WTC11 (cell line): Measurements from ENCODE around the gene TCTN2. TPM values are rescaled to one million over a fixed set of nuclear protein-coding genes. Genes with fewer than 3 reads are reported as not detected.

ENCODE experiments used
- ATAC-seq: fragments of 200-7000 bp; cut with Tn5 transposase; 2 replicates; pipeline ENCODE4 v1.10.0; 2021; ENCODE audit warnings: mild to moderate bottlenecking, moderate library complexity
- CTCF ChIA-PET: fragments of 300-600 bp; sonication (Branson Sonifier 250); formaldehyde crosslinking; loops from one replicate; lab custom pipeline; 2021; ENCODE audit warnings: antibody characterized with exemption; lab: Charles Lee
- POLR2A ChIA-PET: fragments of 350-600 bp; sonication (Branson Sonifier 250); formaldehyde crosslinking; loops from one replicate; lab custom pipeline; 2021; ENCODE audit warnings: antibody characterized with exemption; lab: Charles Lee
- DNase-seq: peaks from one replicate; pipeline ENCODE4 v3.0.0; 2021; ENCODE audit warnings: low spot score
- H3K27ac Mint-ChIP-seq: 2 replicates; pipeline ENCODE4 v1.8.0; 2021; ENCODE audit warnings: mixed read lengths
- H3K27me3 Mint-ChIP-seq: 2 replicates; pipeline ENCODE4 v1.8.0; 2021; ENCODE audit warnings: low read depth, mild to moderate bottlenecking, moderate library complexity, mixed read lengths
- H3K36me3 Mint-ChIP-seq: 2 replicates; pipeline ENCODE4 v1.8.0; 2021; ENCODE audit warnings: mixed read lengths
- H3K4me1 Mint-ChIP-seq: 2 replicates; pipeline ENCODE4 v1.8.0; 2022; ENCODE audit warnings: mixed read lengths
- H3K4me3 Mint-ChIP-seq: 2 replicates; pipeline ENCODE4 v1.8.0; 2021; ENCODE audit warnings: mild to moderate bottlenecking, moderate library complexity, mixed read lengths
- H3K9me3 Mint-ChIP-seq: 2 replicates; pipeline ENCODE4 v1.8.0; 2021; ENCODE audit warnings: mixed read lengths
- AR ChIP-seq: fragments of 250-450 bp; sonication (Bioruptor Pico); IDR thresholded peaks from 2 replicates; pipeline ENCODE4 v1.9.0; 2021; ENCODE audit warnings: mild to moderate bottlenecking
- ATF6 ChIP-seq: sonication (generic); formaldehyde crosslinking; IDR thresholded peaks from 2 replicates; pipeline ENCODE4 v1.8.1; 2023; ENCODE audit warnings: mild to moderate bottlenecking, missing genetic modification reagents
- EMX1 ChIP-seq: fragments of 250-450 bp; sonication (Bioruptor Pico); IDR thresholded peaks from 2 replicates; pipeline ENCODE4 v1.8.0; 2021; ENCODE audit warnings: mild to moderate bottlenecking
- ETV6 ChIP-seq: sonication (generic); formaldehyde crosslinking; IDR thresholded peaks from 2 replicates; pipeline ENCODE4 v1.8.1; 2022; ENCODE audit warnings: mild to moderate bottlenecking, missing genetic modification reagents
- FOXJ3 ChIP-seq: sonication (generic); formaldehyde crosslinking; IDR thresholded peaks from 2 replicates; pipeline ENCODE4 v1.9.0; 2021; ENCODE audit warnings: missing genetic modification reagents, mild to moderate bottlenecking, borderline replicate concordance
- FOXP1 ChIP-seq: sonication (generic); formaldehyde crosslinking; IDR thresholded peaks from 2 replicates; pipeline ENCODE4 v1.8.0; 2022; ENCODE audit warnings: missing genetic modification reagents, mild to moderate bottlenecking, moderate library complexity, borderline replicate concordance
- GABPB1 ChIP-seq: sonication (generic); formaldehyde crosslinking; IDR thresholded peaks from 2 replicates; pipeline ENCODE4 v1.8.1; 2023; ENCODE audit warnings: mild to moderate bottlenecking, missing genetic modification reagents
- IRF1 ChIP-seq: sonication (generic); formaldehyde crosslinking; IDR thresholded peaks from 2 replicates; pipeline ENCODE4 v1.8.0; 2023; ENCODE audit warnings: missing genetic modification reagents
- MYBL2 ChIP-seq: sonication (generic); formaldehyde crosslinking; IDR thresholded peaks from 2 replicates; pipeline ENCODE4 v1.8.1; 2023; ENCODE audit warnings: mild to moderate bottlenecking, moderate library complexity, missing genetic modification reagents
- PREB ChIP-seq: sonication (generic); formaldehyde crosslinking; IDR thresholded peaks from 2 replicates; pipeline ENCODE4 v1.8.1; 2022; ENCODE audit warnings: mild to moderate bottlenecking, missing genetic modification reagents, moderate library complexity, borderline replicate concordance
- RELA ChIP-seq: sonication (generic); formaldehyde crosslinking; IDR thresholded peaks from 2 replicates; pipeline ENCODE4 v1.8.1; 2022; ENCODE audit warnings: missing genetic modification reagents, mild to moderate bottlenecking, borderline replicate concordance
- RORB ChIP-seq: fragments of 250-450 bp; sonication (Bioruptor Pico); IDR thresholded peaks from 2 replicates; pipeline ENCODE4 v1.9.0; 2021; ENCODE audit warnings: mild to moderate bottlenecking
- SP1 ChIP-seq: sonication (generic); formaldehyde crosslinking; conservative IDR thresholded peaks from 2 replicates; pipeline ENCODE4 v1.8.1; 2022; ENCODE audit warnings: missing genetic modification reagents
- ZNF232 ChIP-seq: sonication (generic); formaldehyde crosslinking; IDR thresholded peaks from 2 replicates; pipeline ENCODE4 v1.8.0; 2022; ENCODE audit warnings: mild to moderate bottlenecking, missing genetic modification reagents
- ZNF263 ChIP-seq: sonication (generic); formaldehyde crosslinking; IDR thresholded peaks from 2 replicates; pipeline ENCODE4 v1.8.1; 2022; ENCODE audit warnings: low read depth, mild to moderate bottlenecking, moderate library complexity, missing genetic modification reagents
- ZNF317 ChIP-seq: sonication (generic); formaldehyde crosslinking; IDR thresholded peaks from 2 replicates; pipeline ENCODE4 v1.8.1; 2023; ENCODE audit warnings: low read depth, mild to moderate bottlenecking, moderate library complexity, missing genetic modification reagents, borderline replicate concordance
- ZNF416 ChIP-seq: fragments of 250-450 bp; sonication (Bioruptor Pico); IDR thresholded peaks from 2 replicates; pipeline ENCODE4 v1.9.0; 2021; ENCODE audit warnings: mild to moderate bottlenecking, inconsistent platforms
- ZNF671 ChIP-seq: fragments of 250-450 bp; sonication (Bioruptor Pico); IDR thresholded peaks from 2 replicates; pipeline ENCODE4 v1.8.0; 2021; ENCODE audit warnings: mild to moderate bottlenecking
- total RNA-seq: library from RNA; stranded (reverse); gene quantifications from 3 replicates; pipeline ENCODE4 v1.2.3, GENCODE V29; 2021
- TF ChIP-seq, protein P1 (sequence below): sonication (generic); formaldehyde crosslinking; IDR thresholded peaks from 2 replicates; pipeline ENCODE4 v1.8.1; 2022; ENCODE audit warnings: missing genetic modification reagents, borderline replicate concordance
- TF ChIP-seq, protein P2 (sequence below): sonication (generic); formaldehyde crosslinking; IDR thresholded peaks from 2 replicates; pipeline ENCODE4 v1.8.1; 2023; ENCODE audit warnings: mild to moderate bottlenecking, missing genetic modification reagents, moderate library complexity
- TF ChIP-seq, protein P3 (sequence below): sonication (generic); formaldehyde crosslinking; IDR thresholded peaks from 2 replicates; pipeline ENCODE4 v1.8.0; 2022; ENCODE audit warnings: mild to moderate bottlenecking, missing genetic modification reagents
- TF ChIP-seq, protein P4 (sequence below): sonication (generic); formaldehyde crosslinking; IDR thresholded peaks from 2 replicates; pipeline ENCODE4 v1.8.1; 2023; ENCODE audit warnings: mild to moderate bottlenecking, moderate library complexity, missing genetic modification reagents

TCTN2 gene
- total RNA-seq, 1 experiment from 2014 or later = 6.2 TPM

- Mint-ChIP-seq H3K27ac (no peak overlapping the region), H3K4me1 (no peaks in the 10 kb centered on the region), H3K36me3 (peaks cover 85% of the 10 kb centered on the region), H3K4me3 (no peak overlapping the region), H3K27me3 (no peaks in the 10 kb centered on the region), H3K9me3 (no peaks in the 10 kb centered on the region)
- DNase-seq (no peak), ATAC-seq (no peak)
- no peak for TF ChIP-seq FOXP1
- TF ChIP-seq, protein P1, sequence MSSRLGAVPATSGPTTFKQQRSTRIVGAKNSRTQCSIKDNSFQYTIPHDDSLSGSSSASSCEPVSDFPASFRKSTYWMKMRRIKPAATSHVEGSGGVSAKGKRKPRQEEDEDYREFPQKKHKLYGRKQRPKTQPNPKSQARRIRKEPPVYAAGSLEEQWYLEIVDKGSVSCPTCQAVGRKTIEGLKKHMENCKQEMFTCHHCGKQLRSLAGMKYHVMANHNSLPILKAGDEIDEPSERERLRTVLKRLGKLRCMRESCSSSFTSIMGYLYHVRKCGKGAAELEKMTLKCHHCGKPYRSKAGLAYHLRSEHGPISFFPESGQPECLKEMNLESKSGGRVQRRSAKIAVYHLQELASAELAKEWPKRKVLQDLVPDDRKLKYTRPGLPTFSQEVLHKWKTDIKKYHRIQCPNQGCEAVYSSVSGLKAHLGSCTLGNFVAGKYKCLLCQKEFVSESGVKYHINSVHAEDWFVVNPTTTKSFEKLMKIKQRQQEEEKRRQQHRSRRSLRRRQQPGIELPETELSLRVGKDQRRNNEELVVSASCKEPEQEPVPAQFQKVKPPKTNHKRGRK (CRISPR knock-in tag) = no peak
- no peak for TF ChIP-seq ZNF416 (CRISPR knock-in tag)
- TF ChIP-seq, protein P2, sequence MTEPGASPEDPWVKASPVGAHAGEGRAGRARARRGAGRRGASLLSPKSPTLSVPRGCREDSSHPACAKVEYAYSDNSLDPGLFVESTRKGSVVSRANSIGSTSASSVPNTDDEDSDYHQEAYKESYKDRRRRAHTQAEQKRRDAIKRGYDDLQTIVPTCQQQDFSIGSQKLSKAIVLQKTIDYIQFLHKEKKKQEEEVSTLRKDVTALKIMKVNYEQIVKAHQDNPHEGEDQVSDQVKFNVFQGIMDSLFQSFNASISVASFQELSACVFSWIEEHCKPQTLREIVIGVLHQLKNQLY (CRISPR knock-in tag) = no peak
- no peak for TF ChIP-seq GABPB1
- TF ChIP-seq, protein P3, sequence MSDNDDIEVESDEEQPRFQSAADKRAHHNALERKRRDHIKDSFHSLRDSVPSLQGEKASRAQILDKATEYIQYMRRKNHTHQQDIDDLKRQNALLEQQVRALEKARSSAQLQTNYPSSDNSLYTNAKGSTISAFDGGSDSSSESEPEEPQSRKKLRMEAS (CRISPR knock-in tag) = no peak
- no peak for TF ChIP-seq RORB
- no peak for TF ChIP-seq SP1
- TF ChIP-seq ZNF263 (CRISPR knock-in tag) = no peak
- no peak for TF ChIP-seq ZNF671 (CRISPR knock-in tag)
- no peak for TF ChIP-seq IRF1 (CRISPR knock-in tag)
- TF ChIP-seq ETV6 = no peak
- TF ChIP-seq EMX1 (CRISPR knock-in tag) = no peak
- TF ChIP-seq, protein P4, sequence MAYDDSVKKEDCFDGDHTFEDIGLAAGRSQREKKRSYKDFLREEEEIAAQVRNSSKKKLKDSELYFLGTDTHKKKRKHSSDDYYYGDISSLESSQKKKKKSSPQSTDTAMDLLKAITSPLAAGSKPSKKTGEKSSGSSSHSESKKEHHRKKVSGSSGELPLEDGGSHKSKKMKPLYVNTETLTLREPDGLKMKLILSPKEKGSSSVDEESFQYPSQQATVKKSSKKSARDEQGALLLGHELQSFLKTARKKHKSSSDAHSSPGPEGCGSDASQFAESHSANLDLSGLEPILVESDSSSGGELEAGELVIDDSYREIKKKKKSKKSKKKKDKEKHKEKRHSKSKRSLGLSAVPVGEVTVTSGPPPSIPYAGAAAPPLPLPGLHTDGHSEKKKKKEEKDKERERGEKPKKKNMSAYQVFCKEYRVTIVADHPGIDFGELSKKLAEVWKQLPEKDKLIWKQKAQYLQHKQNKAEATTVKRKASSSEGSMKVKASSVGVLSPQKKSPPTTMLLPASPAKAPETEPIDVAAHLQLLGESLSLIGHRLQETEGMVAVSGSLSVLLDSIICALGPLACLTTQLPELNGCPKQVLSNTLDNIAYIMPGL (CRISPR knock-in tag) = no peak
- TF ChIP-seq PREB (CRISPR knock-in tag) = no peak
- POLR2A ChIA-PET = no interaction called here
- CTCF ChIA-PET = no interaction called here
Observed at GRCh38 chr12:123731596-123731995, 60.7 kb downstream of the TCTN2 start.

- ATAC-seq = no peak
- no peak for TF ChIP-seq MYBL2 (CRISPR knock-in tag)
- TF ChIP-seq ZNF232 (CRISPR knock-in tag) = no peak
- no peak for TF ChIP-seq FOXJ3 (CRISPR knock-in tag)
- TF ChIP-seq ATF6 = no peak
- no peak for TF ChIP-seq ZNF317 (CRISPR knock-in tag)
- no peak for TF ChIP-seq RELA (CRISPR knock-in tag)
- no peak for TF ChIP-seq AR (CRISPR knock-in tag)
- TF ChIP-seq, all 79 proteins: peak for 0
- Mint-ChIP-seq H3K36me3 (peaks cover 86% of the 10 kb centered on the region), H3K4me1 (no peaks in the 10 kb centered on the region), H3K27me3 (no peaks in the 10 kb centered on the region), H3K27ac (no peak overlapping the region), H3K4me3 (no peak overlapping the region), H3K9me3 (no peaks in the 10 kb centered on the region)
- ChIA-PET POLR2A (no interaction called here), CTCF (interaction anchor here (0.6 kb wide), 1 partner anchor 151 kb away, joined by 3 read pairs; no protein-coding TSS in a partner anchor)
- no peak for DNase-seq
Observed at GRCh38 chr12:123732251-123732650, 61.3 kb downstream of the TCTN2 start.
